RWPE1 (cell line): ENCODE measurements around the gene SORBS1.

Experiments
- CTCF ChIA-PET: fragments of 350-600 bp; sonication (Branson Sonifier 250); formaldehyde crosslinking; extraction: SDS; loops from one replicate; lab custom pipeline; 2021; lab: Yijun Ruan, JAX
- POLR2A ChIA-PET: fragments of 400-600 bp; formaldehyde crosslinking; extraction: SDS; loops from one replicate; lab custom pipeline; 2020; ENCODE audit warnings: antibody characterized with exemption; ENCODE audit not compliant: low non-redundant PET; lab: Yijun Ruan, JAX
- DNase-seq: peaks from one replicate; pipeline ENCODE4 v3.0.0; 2012; ENCODE audit warnings: low spot score
- H3K27ac ChIP-seq: fragments of 450-650 bp; 2 replicates; pipeline ENCODE4 v1.5.1; 2017
- CTCF ChIP-seq: fragments of 450-650 bp; conservative IDR thresholded peaks from 2 replicates; pipeline ENCODE4 v1.5.1; 2017; ENCODE audit warnings: low read depth, mild to moderate bottlenecking

The SORBS1 gene

DNA sequence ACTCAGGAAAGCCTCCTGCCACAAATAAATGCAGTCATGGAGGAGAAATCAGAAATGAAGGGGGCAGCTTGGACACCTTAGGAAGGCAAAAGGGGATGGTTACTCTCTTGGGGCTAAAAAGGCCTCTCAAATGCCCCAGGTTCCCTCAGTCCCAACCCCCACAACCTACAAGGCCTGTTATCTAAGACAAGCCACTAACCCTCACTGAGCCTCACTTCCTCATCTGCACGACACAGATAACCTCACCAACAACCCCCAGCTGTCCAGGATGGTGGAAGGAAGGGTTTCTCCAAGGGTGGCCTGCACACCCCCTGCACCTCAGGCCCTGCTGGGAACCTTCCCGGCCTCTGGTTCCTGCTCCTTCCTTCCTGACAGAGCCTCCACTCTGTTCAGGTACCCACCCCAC is 29.2 kb downstream of the SORBS1 start:
- ChIA-PET POLR2A (no interaction called here), CTCF (interaction anchor here (0.6 kb wide), 1 partner anchor 98 kb away, joined by 3 read pairs; no protein-coding TSS in a partner anchor)
- no peak overlapping the region for H3K27ac ChIP-seq

DNA sequence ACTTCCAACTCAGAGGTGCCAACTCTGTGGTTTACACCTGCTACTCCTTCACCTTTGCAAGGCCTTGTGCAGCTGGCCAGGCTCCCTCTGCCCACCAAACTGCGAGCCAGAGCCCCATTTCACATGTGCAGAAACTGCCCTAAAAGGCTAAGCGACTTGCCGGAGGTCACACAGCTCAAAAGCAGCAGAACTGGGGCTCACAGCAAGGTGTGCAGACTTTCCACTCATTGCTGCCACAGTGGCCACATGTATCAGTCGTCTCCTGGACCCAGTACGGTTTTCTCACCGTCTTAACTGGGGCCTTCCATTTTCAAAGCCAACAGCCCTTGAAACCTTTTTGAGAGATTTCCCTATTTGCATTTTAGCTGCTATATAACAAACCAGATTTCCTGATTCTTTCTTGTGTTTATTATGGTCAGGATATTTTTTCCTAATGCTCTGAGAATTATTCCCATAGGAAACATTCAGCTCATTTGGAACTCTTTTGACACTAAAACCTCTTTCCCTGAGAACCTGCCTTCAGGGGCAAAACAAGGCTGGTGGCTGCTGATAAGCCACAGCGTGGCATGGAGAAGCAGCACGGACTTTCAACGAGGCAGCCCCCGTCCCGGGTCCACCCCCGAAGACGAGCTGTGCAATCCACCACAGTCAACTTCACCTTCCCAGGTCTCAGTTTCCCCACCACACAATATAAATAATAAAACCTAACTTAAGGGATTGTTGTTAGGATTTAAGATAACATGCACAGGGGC is 29.9 kb downstream of the SORBS1 start:
- no peak overlapping the region for H3K27ac ChIP-seq
- CTCF ChIA-PET, result interaction anchor here (0.6 kb wide), 2 partner anchors 99 to 480 kb away, joined by 3 read pairs; no protein-coding TSS in a partner anchor
- TF ChIP-seq CTCF, result no peak
- DNase-seq, result no peak
- POLR2A ChIA-PET, result no interaction called here

More for the DNA sequence above, 29.2 kb downstream of the SORBS1 start:
- DNase-seq, result no peak
- no peak for TF ChIP-seq CTCF

GRCh38 chr10:95530561-95530960 is 30.6 kb downstream of the SORBS1 start:
- no peak for TF ChIP-seq CTCF
- no peak for DNase-seq
- POLR2A ChIA-PET, result no interaction called here
- H3K27ac ChIP-seq, result no peak overlapping the region
- CTCF ChIA-PET, result interaction anchor here (0.6 kb wide), 1 partner anchor 479 kb away, joined by 3 read pairs; no protein-coding TSS in a partner anchor

DNA sequence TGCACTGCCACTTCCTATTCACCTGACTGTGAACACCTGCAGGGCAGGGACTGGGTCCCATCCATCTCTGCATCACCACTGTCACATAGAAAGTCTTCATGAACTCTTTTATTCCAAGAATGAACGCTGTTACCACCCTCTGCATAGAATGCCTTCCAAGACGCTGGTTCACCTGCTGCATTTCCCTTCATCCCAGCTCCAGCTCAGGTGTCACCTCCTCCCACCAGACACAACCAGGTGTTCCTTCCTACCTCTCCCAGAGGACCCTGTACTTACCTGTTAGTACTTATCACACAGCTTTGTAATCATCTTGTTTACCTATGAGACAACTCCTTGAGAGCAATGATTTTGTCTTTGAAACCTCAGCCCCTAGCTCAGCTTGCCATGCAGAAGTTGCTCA is 31.1 kb downstream of the SORBS1 start:
- no peak overlapping the region for H3K27ac ChIP-seq
- TF ChIP-seq CTCF, result no peak
- ChIA-PET CTCF (no interaction called here), POLR2A (no interaction called here)
- DNase-seq, result no peak

- no peak overlapping the region for H3K27ac ChIP-seq
- CTCF ChIA-PET, result interaction anchor here (0.8 kb wide), 1 partner anchor 97 kb away, joined by 8 read pairs; no protein-coding TSS in a partner anchor
- no peak for DNase-seq
- POLR2A ChIA-PET, result no interaction called here
- TF ChIP-seq CTCF, result no peak
These were observed 35.1 kb downstream of the SORBS1 start for GRCh38 chr10:95526044-95526443.

GRCh38 chr10:95525033-95525418 is 36.1 kb downstream of the SORBS1 start:
- POLR2A ChIA-PET, result interaction anchor here (0.5 kb wide), 1 partner anchor 1634 kb away, joined by 6 read pairs; no protein-coding TSS in a partner anchor
- no peak for DNase-seq
- CTCF ChIA-PET, result interaction anchor here (0.8 kb wide), 1 partner anchor 96 kb away, joined by 8 read pairs; no protein-coding TSS in a partner anchor
- no peak overlapping the region for H3K27ac ChIP-seq
- no peak for TF ChIP-seq CTCF
